PC-9 (cell line): Measurements from ENCODE around the gene PPP1R15A. TPM values are rescaled to one million over a fixed set of nuclear protein-coding genes. Genes with fewer than 3 reads are reported as not detected.

Experiments used
- BruUV-seq: library from RNA; stranded (reverse); fragments of 400-500 nt; replicated peaks from 2 replicates; lab custom pipeline; 2021; lab: Mats Ljungman, UMichigan
- CTCF ChIA-PET: fragments of 300-600 bp; sonication (Branson Sonifier 250); formaldehyde crosslinking; loops from one replicate; lab custom pipeline; 2022; ENCODE audit warnings: antibody characterized with exemption; lab: Charles Lee
- POLR2A ChIA-PET: fragments of 300-600 bp; sonication (Branson Sonifier 250); formaldehyde crosslinking; loops from one replicate; lab custom pipeline; 2022; ENCODE audit warnings: antibody characterized with exemption; ENCODE audit not compliant: unreplicated experiment; lab: Charles Lee
- DNase-seq, 2 experiments: peaks; one replicate each; pipeline versions ENCODE4 v3.0.0 to v3.0.0-alpha.2; 2015 to 2022; ENCODE audit warnings: mixed read lengths in 1 of 2
- H2AFZ ChIP-seq: fragments of 200-600 bp; sonication (generic); 2 replicates; pipeline ENCODE4 v1.8.1; 2017; ENCODE audit warnings: antibody characterized with exemption
- H3F3A ChIP-seq: fragments of 200-600 bp; sonication (generic); 2 replicates; pipeline ENCODE4 v1.8.1; 2017; ENCODE audit warnings: antibody characterized with exemption, mild to moderate bottlenecking, low read depth; ENCODE audit not compliant: insufficient read depth
- H3K27ac ChIP-seq: fragments of 200-600 bp; sonication (generic); 2 replicates; pipeline ENCODE4 v1.6.1; 2016; ENCODE audit warnings: mixed run types
- H3K27me3 ChIP-seq: fragments of 200-600 bp; sonication (generic); 2 replicates; pipeline ENCODE4 v1.6.1; 2016; ENCODE audit warnings: low read depth, mixed run types; ENCODE audit not compliant: insufficient read depth
- H3K36me3 ChIP-seq: fragments of 200-600 bp; sonication (generic); 2 replicates; pipeline ENCODE4 v1.6.1; 2016; ENCODE audit warnings: low read depth, mixed run types
- H3K4me1 ChIP-seq: fragments of 200-600 bp; sonication (generic); replicated peaks from 2 replicates; pipeline ENCODE4 v1.6.1; 2016; ENCODE audit warnings: mixed run types; ENCODE audit not compliant: insufficient read depth
- H3K4me2 ChIP-seq: fragments of 200-600 bp; sonication (generic); 2 replicates; pipeline ENCODE4 v1.6.1; 2017; ENCODE audit warnings: mixed run types
- H3K4me3 ChIP-seq: fragments of 200-600 bp; sonication (generic); 2 replicates; pipeline ENCODE4 v1.6.1; 2016; ENCODE audit warnings: mixed run types
- H3K79me2 ChIP-seq: fragments of 200-600 bp; sonication (generic); 2 replicates; pipeline ENCODE4 v1.6.1; 2017; ENCODE audit warnings: low read depth, mixed run types
- H3K9me2 ChIP-seq: fragments of 200-600 bp; sonication (generic); 2 replicates; pipeline ENCODE4 v1.8.1; 2017; ENCODE audit warnings: mild to moderate bottlenecking; ENCODE audit not compliant: insufficient read depth
- H3K9me3 ChIP-seq: fragments of 200-600 bp; sonication (generic); 2 replicates; pipeline ENCODE4 v1.8.1; 2016; ENCODE audit warnings: low read depth; ENCODE audit not compliant: insufficient read depth
- H4K20me1 ChIP-seq: fragments of 200-600 bp; sonication (generic); 2 replicates; pipeline ENCODE4 v1.8.1; 2017; ENCODE audit not compliant: insufficient read depth
- EZH2 ChIP-seq: fragments of 200-600 bp; sonication (generic); IDR thresholded peaks from 2 replicates; pipeline ENCODE4 v1.8.0; 2017; ENCODE audit warnings: antibody characterized with exemption, low read depth
- intact Hi-C: fragments of 100-400 bp; cut with micrococcal nuclease; formaldehyde crosslinking; loops from one replicate; pipeline ENCODE4 v1.10.0; 2022; ENCODE audit not compliant: unreplicated experiment
- total RNA-seq: library from RNA; stranded (reverse); gene quantifications from 2 replicates; pipeline ENCODE4 v1.2.3, GENCODE V29; 2021
- TF ChIP-seq, protein P1 (sequence below): fragments of 200-600 bp; sonication (generic); conservative IDR thresholded peaks from 2 replicates; pipeline ENCODE4 v1.6.1; 2017; ENCODE audit warnings: mixed run types, antibody characterized with exemption, mild to moderate bottlenecking, moderate library complexity

PPP1R15A gene
- total RNA-seq, 1 experiment from 2014 or later: 49.5 TPM

DNA sequence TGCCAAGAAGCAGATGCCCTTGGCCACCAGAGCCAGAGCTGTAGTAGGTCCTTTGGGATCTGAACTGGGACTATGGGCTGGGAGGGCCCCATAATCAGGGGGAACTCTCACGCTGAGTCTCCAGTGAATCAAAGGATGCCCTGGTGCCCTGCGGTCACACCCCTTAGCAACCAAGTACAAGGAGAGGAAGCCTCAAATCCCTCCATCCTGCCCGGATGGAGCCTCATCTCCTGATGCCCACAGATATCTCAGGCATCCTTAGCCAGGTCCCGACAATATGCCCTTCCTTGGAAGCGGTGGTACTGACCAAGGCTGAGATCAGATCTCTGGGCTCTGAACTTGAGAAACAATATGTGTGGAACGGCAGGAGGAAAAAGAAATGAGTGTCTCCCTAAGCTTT, 5.5 kb upstream of the PPP1R15A start:
- Histone ChIP-seq H3F3A (peaks cover 4% of the 10 kb centered on the region), H3K36me3 (no peaks in the 10 kb centered on the region), H3K9me3 (no peaks in the 10 kb centered on the region), H3K27me3 (peaks cover 35% of the 10 kb centered on the region), H4K20me1 (no peaks in the 10 kb centered on the region), H3K27ac (no peak overlapping the region), H3K4me1 (no peaks in the 10 kb centered on the region), H3K9me2 (no peaks in the 10 kb centered on the region), H3K4me2 (no peak overlapping the region), H3K4me3 (no peak overlapping the region), H3K79me2 (no peaks in the 10 kb centered on the region), H2AFZ (no peak overlapping the region)
- DNase-seq: no peak
- BruUV-seq: no TSS peak
- TF ChIP-seq, protein P1, sequence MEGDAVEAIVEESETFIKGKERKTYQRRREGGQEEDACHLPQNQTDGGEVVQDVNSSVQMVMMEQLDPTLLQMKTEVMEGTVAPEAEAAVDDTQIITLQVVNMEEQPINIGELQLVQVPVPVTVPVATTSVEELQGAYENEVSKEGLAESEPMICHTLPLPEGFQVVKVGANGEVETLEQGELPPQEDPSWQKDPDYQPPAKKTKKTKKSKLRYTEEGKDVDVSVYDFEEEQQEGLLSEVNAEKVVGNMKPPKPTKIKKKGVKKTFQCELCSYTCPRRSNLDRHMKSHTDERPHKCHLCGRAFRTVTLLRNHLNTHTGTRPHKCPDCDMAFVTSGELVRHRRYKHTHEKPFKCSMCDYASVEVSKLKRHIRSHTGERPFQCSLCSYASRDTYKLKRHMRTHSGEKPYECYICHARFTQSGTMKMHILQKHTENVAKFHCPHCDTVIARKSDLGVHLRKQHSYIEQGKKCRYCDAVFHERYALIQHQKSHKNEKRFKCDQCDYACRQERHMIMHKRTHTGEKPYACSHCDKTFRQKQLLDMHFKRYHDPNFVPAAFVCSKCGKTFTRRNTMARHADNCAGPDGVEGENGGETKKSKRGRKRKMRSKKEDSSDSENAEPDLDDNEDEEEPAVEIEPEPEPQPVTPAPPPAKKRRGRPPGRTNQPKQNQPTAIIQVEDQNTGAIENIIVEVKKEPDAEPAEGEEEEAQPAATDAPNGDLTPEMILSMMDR: no peak
- POLR2A ChIA-PET: no interaction called here
- intact Hi-C loops: no loop called here
- CTCF ChIA-PET: no interaction called here

DNA sequence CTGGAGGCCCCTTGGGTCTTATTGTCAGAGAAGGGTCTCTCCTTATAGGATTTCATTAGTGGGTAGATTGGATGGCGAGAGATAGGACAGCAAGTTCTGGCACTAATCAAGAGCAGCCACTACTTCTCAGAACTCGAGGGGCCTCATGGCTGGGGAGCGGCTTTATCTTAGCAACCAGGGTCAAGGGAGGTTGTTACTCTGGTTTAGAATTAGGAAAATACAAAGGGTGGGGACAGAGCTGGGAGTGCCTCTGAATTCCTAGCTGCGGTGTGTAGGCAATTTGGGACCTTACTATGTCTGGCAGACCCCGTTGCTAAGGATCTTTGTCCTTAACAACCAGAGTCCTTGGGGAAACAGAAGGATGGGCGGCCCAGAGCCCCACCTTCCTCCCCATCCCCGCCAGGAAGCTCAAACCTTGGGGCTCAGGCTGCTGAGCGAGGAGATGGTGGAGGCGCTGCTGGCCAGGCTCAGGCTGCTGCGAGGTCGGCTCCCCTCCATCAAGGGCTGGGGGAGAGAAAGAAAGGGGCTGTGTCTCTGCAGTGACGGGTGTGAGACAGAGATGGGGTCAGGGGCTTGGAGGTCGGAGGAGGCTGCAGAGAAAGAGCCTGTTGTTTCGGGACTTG, 5.0 kb upstream of the PPP1R15A start:
- peaks cover under 1% of the 10 kb centered on the region for H3K79me2 ChIP-seq
- TF ChIP-seq, protein P1: no peak
- no peak for TF ChIP-seq EZH2
- ChIA-PET CTCF (no interaction called here), POLR2A (no interaction called here)
- H3K4me1 ChIP-seq: no peaks in the 10 kb centered on the region
- no peak overlapping the region for H3K27ac ChIP-seq
- no peaks in the 10 kb centered on the region for H4K20me1 ChIP-seq
- BruUV-seq: no TSS peak
- H3K9me3 ChIP-seq: no peaks in the 10 kb centered on the region
- H2AFZ ChIP-seq: no peak overlapping the region
- H3K36me3 ChIP-seq: no peaks in the 10 kb centered on the region
- intact Hi-C loops: no loop called here
- H3K27me3 ChIP-seq: peaks cover 35% of the 10 kb centered on the region
- H3K4me2 ChIP-seq: no peak overlapping the region
- H3F3A ChIP-seq: peaks cover 4% of the 10 kb centered on the region
- no peak for DNase-seq
- H3K9me2 ChIP-seq: no peaks in the 10 kb centered on the region
- no peak overlapping the region for H3K4me3 ChIP-seq

DNA sequence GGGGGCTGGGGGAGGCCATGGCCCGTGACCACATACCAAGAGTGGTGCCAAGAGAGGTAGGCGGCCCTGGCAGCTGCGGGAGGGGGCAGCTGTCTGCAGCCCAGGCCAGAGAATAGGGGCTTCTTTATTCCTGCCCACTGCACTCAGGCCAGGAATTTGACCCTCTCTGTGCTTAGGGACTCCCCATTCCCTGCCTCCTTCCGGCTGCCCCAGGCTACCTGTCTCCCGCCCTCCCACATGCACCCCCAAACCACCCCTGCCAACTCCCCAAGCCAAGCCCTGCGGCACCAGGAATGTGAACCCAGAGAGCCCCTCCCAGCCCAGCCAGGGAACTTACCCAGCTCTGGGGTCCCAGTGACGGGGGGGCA, 4.5 kb upstream of the PPP1R15A start:
- Histone ChIP-seq H4K20me1 (no peaks in the 10 kb centered on the region), H3K4me3 (no peak overlapping the region), H3K4me1 (no peaks in the 10 kb centered on the region), H3F3A (peaks cover 9% of the 10 kb centered on the region), H3K79me2 (peaks cover 5% of the 10 kb centered on the region), H3K9me3 (no peaks in the 10 kb centered on the region), H2AFZ (no peak overlapping the region), H3K4me2 (no peak overlapping the region), H3K36me3 (no peaks in the 10 kb centered on the region), H3K27ac (no peak overlapping the region), H3K27me3 (peaks cover 35% of the 10 kb centered on the region), H3K9me2 (no peaks in the 10 kb centered on the region)
- TF ChIP-seq, protein P1: no peak
- no peak for TF ChIP-seq EZH2
- CTCF ChIA-PET: interaction anchor here (0.7 kb wide), 1 partner anchor 23 kb away, joined by 4 read pairs; no protein-coding TSS in a partner anchor
- no peak for DNase-seq
- intact Hi-C loops: no loop called here
- no TSS peak for BruUV-seq
- POLR2A ChIA-PET: no interaction called here
